SU-DHL-6 (cell line): Measurements from ENCODE around the gene SPANXN2.
"Not testable (repeated sequence)": the region's sequence is repeated elsewhere in the genome, so short reads cannot be mapped to it uniquely, and the experiment has no call there.

Experiments used
- EZH2phosphoT487 ChIP-seq: fragments of 200-600 bp; sonication (generic), shearing (Covaris generic); conservative IDR thresholded peaks from 2 replicates; pipeline ENCODE4 v1.6.1; 2018; ENCODE audit warnings: mild to moderate bottlenecking, antibody characterized with exemption, low read length, moderate library complexity, mixed read lengths
- TF ChIP-seq, protein P1 (sequence below): fragments of 200-600 bp; sonication (generic); IDR thresholded peaks from one replicate; pipeline ENCODE4 v1.5.1; 2017; ENCODE audit warnings: antibody characterized with exemption, mild to moderate bottlenecking, low read length, moderate library complexity; ENCODE audit not compliant: insufficient read depth, poor library complexity, severe bottlenecking

- TF ChIP-seq, protein P1, sequence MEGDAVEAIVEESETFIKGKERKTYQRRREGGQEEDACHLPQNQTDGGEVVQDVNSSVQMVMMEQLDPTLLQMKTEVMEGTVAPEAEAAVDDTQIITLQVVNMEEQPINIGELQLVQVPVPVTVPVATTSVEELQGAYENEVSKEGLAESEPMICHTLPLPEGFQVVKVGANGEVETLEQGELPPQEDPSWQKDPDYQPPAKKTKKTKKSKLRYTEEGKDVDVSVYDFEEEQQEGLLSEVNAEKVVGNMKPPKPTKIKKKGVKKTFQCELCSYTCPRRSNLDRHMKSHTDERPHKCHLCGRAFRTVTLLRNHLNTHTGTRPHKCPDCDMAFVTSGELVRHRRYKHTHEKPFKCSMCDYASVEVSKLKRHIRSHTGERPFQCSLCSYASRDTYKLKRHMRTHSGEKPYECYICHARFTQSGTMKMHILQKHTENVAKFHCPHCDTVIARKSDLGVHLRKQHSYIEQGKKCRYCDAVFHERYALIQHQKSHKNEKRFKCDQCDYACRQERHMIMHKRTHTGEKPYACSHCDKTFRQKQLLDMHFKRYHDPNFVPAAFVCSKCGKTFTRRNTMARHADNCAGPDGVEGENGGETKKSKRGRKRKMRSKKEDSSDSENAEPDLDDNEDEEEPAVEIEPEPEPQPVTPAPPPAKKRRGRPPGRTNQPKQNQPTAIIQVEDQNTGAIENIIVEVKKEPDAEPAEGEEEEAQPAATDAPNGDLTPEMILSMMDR, result not testable (repeated sequence)
- TF ChIP-seq EZH2phosphoT487, result not testable (repeated sequence)
Observed at GRCh38 chrX:143767789-143768188, 47.2 kb upstream of the SPANXN2 start.
